SU-DHL-6 (cell line): Measurements from ENCODE around the gene SSC4D.
"Not testable (repeated sequence)": the region's sequence is repeated elsewhere in the genome, so short reads cannot be mapped to it uniquely, and the experiment has no call there.

Experiments
- H2AFZ ChIP-seq: fragments of 200-600 bp; sonication (generic); 2 replicates; pipeline ENCODE4 v1.6.1; 2014; ENCODE audit warnings: low read depth, mild to moderate bottlenecking, moderate library complexity, mixed read lengths, antibody characterized with exemption, low read length; ENCODE audit not compliant: severe bottlenecking
- H3F3A ChIP-seq: fragments of 200-600 bp; shearing (Covaris generic); 2 replicates; pipeline ENCODE4 v1.6.0; 2016; ENCODE audit warnings: antibody characterized with exemption, mild to moderate bottlenecking; ENCODE audit not compliant: insufficient read depth
- H3K27ac ChIP-seq: fragments of 200-600 bp; sonication (generic); 2 replicates; pipeline ENCODE4 v1.5.1; 2016; ENCODE audit warnings: low read depth, mild to moderate bottlenecking, low read length, moderate library complexity, mixed read lengths
- H3K27me3 ChIP-seq: fragments of 200-600 bp; sonication (generic), shearing (Covaris generic); 2 replicates; pipeline ENCODE4 v1.6.0; 2014; ENCODE audit warnings: mild to moderate bottlenecking, low read length
- H3K36me3 ChIP-seq: fragments of 200-600 bp; sonication (generic); 2 replicates; pipeline ENCODE4 v1.6.1; 2014; ENCODE audit warnings: mild to moderate bottlenecking, low read length, mixed read lengths
- H3K4me2 ChIP-seq: fragments of 300-600, 200-600 bp; shearing (Covaris generic), sonication (generic); 2 replicates; pipeline ENCODE4 v1.6.0; 2014; ENCODE audit warnings: low read length, low read depth, mild to moderate bottlenecking; ENCODE audit not compliant: poor library complexity, severe bottlenecking
- H3K4me3 ChIP-seq: fragments of 200-600 bp; sonication (generic); 2 replicates; pipeline ENCODE4 v1.5.1; 2014; ENCODE audit warnings: antibody characterized with exemption, low read length, mild to moderate bottlenecking, mixed read lengths; ENCODE audit not compliant: insufficient read depth, poor library complexity, severe bottlenecking
- H3K79me2 ChIP-seq: fragments of 200-600 bp; sonication (generic); 2 replicates; pipeline ENCODE4 v1.6.1; 2014; ENCODE audit warnings: mild to moderate bottlenecking, low read length, moderate library complexity; ENCODE audit not compliant: insufficient read depth
- H3K9ac ChIP-seq: fragments of 200-600 bp; sonication (generic); 2 replicates; pipeline ENCODE4 v1.7.0; 2014; ENCODE audit warnings: mild to moderate bottlenecking, low read length
- H3K9me2 ChIP-seq: fragments of 200-600 bp; sonication (generic); replicated peaks from 2 replicates; pipeline ENCODE4 v1.6.1; 2014; ENCODE audit warnings: low read length; ENCODE audit not compliant: insufficient read depth
- H3K9me3 ChIP-seq: fragments of 200-600 bp; sonication (generic); 2 replicates; pipeline ENCODE4 v1.6.1; 2014; ENCODE audit warnings: low read length, mixed read lengths; ENCODE audit not compliant: insufficient read depth
- H4K20me1 ChIP-seq: fragments of 200-600 bp; sonication (generic); 2 replicates; pipeline ENCODE4 v1.6.1; 2014; ENCODE audit warnings: low read depth, mild to moderate bottlenecking, antibody characterized with exemption, low read length, moderate library complexity, mixed read lengths
- CTCF ChIP-seq: fragments of 200-600 bp; sonication (generic); IDR thresholded peaks from one replicate; pipeline ENCODE4 v1.5.1; 2017; ENCODE audit warnings: antibody characterized with exemption, mild to moderate bottlenecking, low read length, moderate library complexity; ENCODE audit not compliant: insufficient read depth, poor library complexity, severe bottlenecking
- EZH2phosphoT487 ChIP-seq: fragments of 200-600 bp; sonication (generic), shearing (Covaris generic); conservative IDR thresholded peaks from 2 replicates; pipeline ENCODE4 v1.6.1; 2018; ENCODE audit warnings: mild to moderate bottlenecking, antibody characterized with exemption, low read length, moderate library complexity, mixed read lengths

SSC4D gene

GRCh38 chr7:76440404-76440803 lies 30.9 kb upstream of the SSC4D start:
- not testable (repeated sequence) for H3F3A ChIP-seq, H4K20me1 ChIP-seq, H3K9me3 ChIP-seq, H3K4me2 ChIP-seq, H3K4me3 ChIP-seq, H3K9ac ChIP-seq, H3K36me3 ChIP-seq, H2AFZ ChIP-seq, H3K27ac ChIP-seq, H3K27me3 ChIP-seq, H3K79me2 ChIP-seq, H3K9me2 ChIP-seq

- H3K36me3 ChIP-seq, H3K4me3 ChIP-seq, H3K9me2 ChIP-seq, H3K79me2 ChIP-seq, H3F3A ChIP-seq, H3K27me3 ChIP-seq, H2AFZ ChIP-seq, H3K9ac ChIP-seq, H3K27ac ChIP-seq, H4K20me1 ChIP-seq, H3K4me2 ChIP-seq, H3K9me3 ChIP-seq: not testable (repeated sequence)
Measured at GRCh38 chr7:76439120-76439888, 29.8 kb upstream of the SSC4D start.

- TF ChIP-seq CTCF, result peak; percentile 33
- not testable (repeated sequence) for H3K4me2 ChIP-seq, H3F3A ChIP-seq, H3K27me3 ChIP-seq, H3K4me3 ChIP-seq, H4K20me1 ChIP-seq, H3K9me3 ChIP-seq, H3K36me3 ChIP-seq, H2AFZ ChIP-seq, H3K9me2 ChIP-seq, H3K9ac ChIP-seq, H3K27ac ChIP-seq, H3K79me2 ChIP-seq
Measured at GRCh38 chr7:76437873-76438272, 28.4 kb upstream of the SSC4D start.

- no peak overlapping the region for H3K9ac ChIP-seq
- TF ChIP-seq EZH2phosphoT487 (no peak), CTCF (no peak)
- H4K20me1 ChIP-seq, result no peaks in the 10 kb centered on the region
- no peaks in the 10 kb centered on the region for H3K27me3 ChIP-seq
- no peaks in the 10 kb centered on the region for H3K9me2 ChIP-seq
- H3K4me2 ChIP-seq, result no peak overlapping the region
- no peaks in the 10 kb centered on the region for H3K36me3 ChIP-seq
- no peak overlapping the region for H3K4me3 ChIP-seq
- no peaks in the 10 kb centered on the region for H3F3A ChIP-seq
- H2AFZ ChIP-seq, result no peak overlapping the region
- H3K79me2 ChIP-seq, result no peaks in the 10 kb centered on the region
- no peaks in the 10 kb centered on the region for H3K9me3 ChIP-seq
- H3K27ac ChIP-seq, result no peak overlapping the region
Measured at GRCh38 chr7:76430836-76431235, 21.3 kb upstream of the SSC4D start.
